Stimulated activated naive CD8-positive, alpha-beta T cell treated with anti-CD3 and anti-CD28 coated beads, Interleukin-15, amount 100 ng/mL, for 72 hours (primary cell): ENCODE data around the gene SEZ6L.

ENCODE experiments used
- ATAC-seq: fragments of 150-1000 bp; cut with Tn5 transposase; 2 replicates; pipeline ENCODE4 v1.10.0; 2021; ENCODE audit warnings: mild to moderate bottlenecking, moderate library complexity
- DNase-seq, 2 donors: peaks; one replicate each; pipeline ENCODE4 v3.0.0; 2021 to 2022
- H3K27ac Mint-ChIP-seq, 2 donors: one replicate each; pipeline ENCODE4 v1.8.0; 2022; ENCODE audit warnings: mild to moderate bottlenecking in 2 of 2, mixed read lengths in 2 of 2, moderate library complexity in 2 of 2
- H3K27me3 Mint-ChIP-seq: one replicate; pipeline ENCODE4 v1.8.0; 2022; ENCODE audit warnings: mixed read lengths
- H3K4me1 Mint-ChIP-seq: one replicate; pipeline ENCODE4 v1.8.0; 2022; ENCODE audit warnings: mild to moderate bottlenecking, mixed read lengths
- H3K4me3 Mint-ChIP-seq, 2 donors: one replicate each; pipeline ENCODE4 v1.8.0; 2022; ENCODE audit warnings: mild to moderate bottlenecking in 2 of 2, mixed read lengths in 2 of 2, moderate library complexity in 1 of 2
- H3K9me3 Mint-ChIP-seq, 2 donors: one replicate each; pipeline ENCODE4 v1.8.0; 2022; ENCODE audit warnings: mixed read lengths in 2 of 2

SEZ6L gene

GRCh38 chr22:26210334-26210733 lies 41.1 kb downstream of the SEZ6L start:
- H3K4me3 Mint-ChIP-seq = no peak overlapping the region
- ATAC-seq (no peak), DNase-seq (no peak)
- H3K9me3 Mint-ChIP-seq = no peaks in the 10 kb centered on the region
- H3K4me1 Mint-ChIP-seq = no peaks in the 10 kb centered on the region
- H3K27me3 Mint-ChIP-seq = peaks cover 44% of the 10 kb centered on the region
- H3K27ac Mint-ChIP-seq = no peak overlapping the region

DNA sequence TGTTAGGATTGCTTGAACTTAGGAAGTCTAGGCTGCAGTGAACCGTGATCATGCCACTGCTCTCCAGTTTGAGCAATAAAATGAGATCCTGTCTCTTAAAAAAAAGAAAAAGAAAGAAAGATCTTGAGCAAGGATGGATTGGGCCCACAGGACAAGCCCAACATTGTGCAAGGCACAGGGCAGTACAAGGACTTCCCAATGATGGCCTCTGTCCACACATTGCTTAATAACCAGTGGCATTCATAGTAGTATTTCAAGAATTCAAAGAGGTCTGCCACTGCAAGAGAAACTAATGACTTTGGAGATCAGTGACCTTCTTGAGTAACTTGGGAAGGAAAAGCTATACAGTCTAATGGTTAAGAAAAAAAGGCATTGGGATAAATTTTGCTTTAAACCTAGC lies 44.6 kb downstream of the SEZ6L start:
- Mint-ChIP-seq H3K27ac (no peak overlapping the region), H3K27me3 (peaks cover 45% of the 10 kb centered on the region), H3K4me1 (no peaks in the 10 kb centered on the region), H3K4me3 (no peak overlapping the region), H3K9me3 (no peaks in the 10 kb centered on the region)
- no peak for ATAC-seq
- DNase-seq = no peak

- DNase-seq = no peak
- Mint-ChIP-seq H3K4me3 (no peak overlapping the region), H3K27me3 (peaks cover 45% of the 10 kb centered on the region), H3K4me1 (no peaks in the 10 kb centered on the region), H3K27ac (no peak overlapping the region), H3K9me3 (no peaks in the 10 kb centered on the region)
- ATAC-seq = no peak
Measured at GRCh38 chr22:26214466-26214865, 45.2 kb downstream of the SEZ6L start.

DNA sequence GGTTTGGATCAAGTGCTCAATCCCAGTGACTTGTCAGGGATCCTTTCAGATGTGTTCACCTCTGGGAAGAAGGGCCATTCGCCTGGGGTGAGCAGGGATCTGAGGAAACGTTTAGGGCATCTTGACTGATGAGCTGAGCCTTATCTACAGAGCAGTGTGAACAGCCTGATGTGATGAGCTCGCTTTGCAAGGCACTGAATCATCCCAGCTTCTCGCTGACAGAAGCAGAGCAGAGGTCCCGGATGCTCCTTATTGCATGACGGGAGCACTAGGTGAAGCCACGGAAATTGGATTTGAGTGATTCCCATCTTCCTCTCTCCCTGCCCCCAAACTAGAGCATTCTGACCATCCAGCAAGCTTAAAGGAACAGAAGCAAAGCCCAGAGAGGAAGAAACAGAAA lies 46.5 kb downstream of the SEZ6L start:
- no peak overlapping the region for H3K4me3 Mint-ChIP-seq
- ATAC-seq (no peak), DNase-seq (no peak)
- H3K4me1 Mint-ChIP-seq = no peaks in the 10 kb centered on the region
- peaks cover 44% of the 10 kb centered on the region for H3K27me3 Mint-ChIP-seq
- no peaks in the 10 kb centered on the region for H3K9me3 Mint-ChIP-seq
- H3K27ac Mint-ChIP-seq = no peak overlapping the region

GRCh38 chr22:26225207-26225606 lies 55.9 kb downstream of the SEZ6L start:
- H3K9me3 Mint-ChIP-seq = no peaks in the 10 kb centered on the region

GRCh38 chr22:26226538-26227297 lies 57.5 kb downstream of the SEZ6L start:
- Mint-ChIP-seq H3K9me3 (no peaks in the 10 kb centered on the region), H3K4me3 (no peak overlapping the region), H3K4me1 (no peaks in the 10 kb centered on the region), H3K27me3 (peaks cover 16% of the 10 kb centered on the region), H3K27ac (no peak overlapping the region)
- ATAC-seq (no peak), DNase-seq (no peak)

More at GRCh38 chr22:26225207-26225606, 55.9 kb downstream of the SEZ6L start:
- Mint-ChIP-seq H3K27ac (no peak overlapping the region), H3K4me1 (no peaks in the 10 kb centered on the region), H3K4me3 (no peak overlapping the region), H3K27me3 (peaks cover 7% of the 10 kb centered on the region)
- DNase-seq (no peak), ATAC-seq (no peak)

GRCh38 chr22:26229910-26230309 lies 60.6 kb downstream of the SEZ6L start:
- H3K4me1 Mint-ChIP-seq = no peaks in the 10 kb centered on the region
- no peak for ATAC-seq
- H3K9me3 Mint-ChIP-seq = no peaks in the 10 kb centered on the region
- no peak for DNase-seq
- no peak overlapping the region for H3K4me3 Mint-ChIP-seq
- no peak overlapping the region for H3K27ac Mint-ChIP-seq
- peaks cover 35% of the 10 kb centered on the region for H3K27me3 Mint-ChIP-seq

GRCh38 chr22:26234296-26234695 lies 65.0 kb downstream of the SEZ6L start:
- H3K4me1 Mint-ChIP-seq = no peaks in the 10 kb centered on the region
- no peak overlapping the region for H3K27ac Mint-ChIP-seq
- ATAC-seq (no peak), DNase-seq (no peak)
- H3K4me3 Mint-ChIP-seq = no peak overlapping the region
- no peaks in the 10 kb centered on the region for H3K9me3 Mint-ChIP-seq
- H3K27me3 Mint-ChIP-seq = peaks cover 52% of the 10 kb centered on the region

GRCh38 chr22:26235792-26236487 lies 66.7 kb downstream of the SEZ6L start:
- Mint-ChIP-seq H3K4me1 (no peaks in the 10 kb centered on the region), H3K27me3 (peaks cover 57% of the 10 kb centered on the region), H3K9me3 (no peaks in the 10 kb centered on the region), H3K4me3 (no peak overlapping the region), H3K27ac (no peak overlapping the region)
- ATAC-seq (no peak), DNase-seq (no peak)

DNA sequence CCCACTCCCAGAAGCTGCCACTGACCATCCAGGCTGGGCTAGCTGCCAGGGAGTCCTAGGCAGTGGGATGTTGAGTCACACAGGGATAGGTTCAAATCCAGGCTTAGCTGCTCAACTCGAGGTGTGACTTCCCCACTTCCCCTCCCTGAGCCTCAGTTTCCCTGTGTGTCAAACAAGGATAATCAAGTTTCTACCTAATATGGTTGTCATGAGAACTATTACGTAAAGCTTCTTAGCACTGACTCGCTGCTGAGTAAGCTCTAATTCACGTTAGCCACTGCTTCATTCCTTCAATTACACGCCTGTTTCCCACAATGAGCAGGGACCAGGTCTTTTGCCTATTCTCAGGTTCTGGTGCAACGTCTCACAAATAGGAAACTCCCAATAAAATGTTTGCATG lies 67.7 kb downstream of the SEZ6L start:
- DNase-seq (no peak), ATAC-seq (no peak)
- Mint-ChIP-seq H3K4me1 (no peaks in the 10 kb centered on the region), H3K9me3 (no peaks in the 10 kb centered on the region), H3K27ac (no peak overlapping the region), H3K27me3 (peaks cover 51% of the 10 kb centered on the region), H3K4me3 (no peak overlapping the region)

GRCh38 chr22:26238596-26238995 lies 69.3 kb downstream of the SEZ6L start:
- Mint-ChIP-seq H3K27ac (no peak overlapping the region), H3K4me1 (no peaks in the 10 kb centered on the region), H3K9me3 (no peaks in the 10 kb centered on the region), H3K4me3 (no peak overlapping the region), H3K27me3 (peaks cover 52% of the 10 kb centered on the region)
- ATAC-seq (no peak), DNase-seq (no peak)

- H3K27me3 Mint-ChIP-seq = peaks cover 53% of the 10 kb centered on the region
- ATAC-seq (no peak), DNase-seq (no peak)
- no peaks in the 10 kb centered on the region for H3K4me1 Mint-ChIP-seq
- H3K9me3 Mint-ChIP-seq = no peaks in the 10 kb centered on the region
- no peak overlapping the region for H3K27ac Mint-ChIP-seq
- no peak overlapping the region for H3K4me3 Mint-ChIP-seq
Measured at GRCh38 chr22:26239581-26239980, 70.3 kb downstream of the SEZ6L start.

- H3K4me3 Mint-ChIP-seq = no peak overlapping the region
- DNase-seq (no peak), ATAC-seq (no peak)
- no peaks in the 10 kb centered on the region for H3K4me1 Mint-ChIP-seq
- H3K9me3 Mint-ChIP-seq = no peaks in the 10 kb centered on the region
- peaks cover 38% of the 10 kb centered on the region for H3K27me3 Mint-ChIP-seq
- no peak overlapping the region for H3K27ac Mint-ChIP-seq
Measured at GRCh38 chr22:26241361-26241760, 72.1 kb downstream of the SEZ6L start.

- Mint-ChIP-seq H3K27me3 (peaks cover 26% of the 10 kb centered on the region), H3K4me1 (no peaks in the 10 kb centered on the region), H3K9me3 (no peaks in the 10 kb centered on the region), H3K4me3 (no peak overlapping the region), H3K27ac (no peak overlapping the region)
- ATAC-seq (no peak), DNase-seq (no peak)
Measured at GRCh38 chr22:26245001-26245400, 75.7 kb downstream of the SEZ6L start.

GRCh38 chr22:26246552-26246951 lies 77.3 kb downstream of the SEZ6L start:
- ATAC-seq (no peak), DNase-seq (no peak)
- H3K27me3 Mint-ChIP-seq = peaks cover 34% of the 10 kb centered on the region
- H3K4me1 Mint-ChIP-seq = no peaks in the 10 kb centered on the region
- no peaks in the 10 kb centered on the region for H3K9me3 Mint-ChIP-seq
- H3K27ac Mint-ChIP-seq = no peak overlapping the region
- no peak overlapping the region for H3K4me3 Mint-ChIP-seq

- Mint-ChIP-seq H3K4me3 (no peak overlapping the region), H3K4me1 (no peaks in the 10 kb centered on the region), H3K9me3 (no peaks in the 10 kb centered on the region), H3K27me3 (peaks cover 26% of the 10 kb centered on the region), H3K27ac (no peak overlapping the region)
- DNase-seq = no peak
- ATAC-seq = no peak
Measured at GRCh38 chr22:26251869-26252268, 82.6 kb downstream of the SEZ6L start.
